PC-9 (cell line): ENCODE measurements around the gene NAGLU. TPM values are rescaled to one million over a fixed set of nuclear protein-coding genes. Genes with fewer than 3 reads are reported as not detected.

Experiments used
- BruUV-seq: library from RNA; stranded (reverse); fragments of 400-500 nt; replicated peaks from 2 replicates; lab custom pipeline; 2021; lab: Mats Ljungman, UMichigan
- CTCF ChIA-PET: fragments of 300-600 bp; sonication (Branson Sonifier 250); formaldehyde crosslinking; loops from one replicate; lab custom pipeline; 2022; ENCODE audit warnings: antibody characterized with exemption; lab: Charles Lee
- POLR2A ChIA-PET: fragments of 300-600 bp; sonication (Branson Sonifier 250); formaldehyde crosslinking; loops from one replicate; lab custom pipeline; 2022; ENCODE audit warnings: antibody characterized with exemption; ENCODE audit not compliant: unreplicated experiment; lab: Charles Lee
- DNase-seq, 2 experiments: peaks; one replicate each; pipeline versions ENCODE4 v3.0.0 to v3.0.0-alpha.2; 2015 to 2022; ENCODE audit warnings: mixed read lengths in 1 of 2
- H2AFZ ChIP-seq: fragments of 200-600 bp; sonication (generic); 2 replicates; pipeline ENCODE4 v1.8.1; 2017; ENCODE audit warnings: antibody characterized with exemption
- H3F3A ChIP-seq: fragments of 200-600 bp; sonication (generic); 2 replicates; pipeline ENCODE4 v1.8.1; 2017; ENCODE audit warnings: antibody characterized with exemption, mild to moderate bottlenecking, low read depth; ENCODE audit not compliant: insufficient read depth
- H3K27ac ChIP-seq: fragments of 200-600 bp; sonication (generic); 2 replicates; pipeline ENCODE4 v1.6.1; 2016; ENCODE audit warnings: mixed run types
- H3K27me3 ChIP-seq: fragments of 200-600 bp; sonication (generic); 2 replicates; pipeline ENCODE4 v1.6.1; 2016; ENCODE audit warnings: low read depth, mixed run types; ENCODE audit not compliant: insufficient read depth
- H3K36me3 ChIP-seq: fragments of 200-600 bp; sonication (generic); 2 replicates; pipeline ENCODE4 v1.6.1; 2016; ENCODE audit warnings: low read depth, mixed run types
- H3K4me1 ChIP-seq: fragments of 200-600 bp; sonication (generic); replicated peaks from 2 replicates; pipeline ENCODE4 v1.6.1; 2016; ENCODE audit warnings: mixed run types; ENCODE audit not compliant: insufficient read depth
- H3K4me2 ChIP-seq: fragments of 200-600 bp; sonication (generic); 2 replicates; pipeline ENCODE4 v1.6.1; 2017; ENCODE audit warnings: mixed run types
- H3K4me3 ChIP-seq: fragments of 200-600 bp; sonication (generic); 2 replicates; pipeline ENCODE4 v1.6.1; 2016; ENCODE audit warnings: mixed run types
- H3K79me2 ChIP-seq: fragments of 200-600 bp; sonication (generic); 2 replicates; pipeline ENCODE4 v1.6.1; 2017; ENCODE audit warnings: low read depth, mixed run types
- H3K9me2 ChIP-seq: fragments of 200-600 bp; sonication (generic); 2 replicates; pipeline ENCODE4 v1.8.1; 2017; ENCODE audit warnings: mild to moderate bottlenecking; ENCODE audit not compliant: insufficient read depth
- H3K9me3 ChIP-seq: fragments of 200-600 bp; sonication (generic); 2 replicates; pipeline ENCODE4 v1.8.1; 2016; ENCODE audit warnings: low read depth; ENCODE audit not compliant: insufficient read depth
- H4K20me1 ChIP-seq: fragments of 200-600 bp; sonication (generic); 2 replicates; pipeline ENCODE4 v1.8.1; 2017; ENCODE audit not compliant: insufficient read depth
- CTCF ChIP-seq: fragments of 200-600 bp; sonication (generic); conservative IDR thresholded peaks from 2 replicates; pipeline ENCODE4 v1.6.1; 2017; ENCODE audit warnings: mixed run types, antibody characterized with exemption, mild to moderate bottlenecking, moderate library complexity
- EZH2 ChIP-seq: fragments of 200-600 bp; sonication (generic); IDR thresholded peaks from 2 replicates; pipeline ENCODE4 v1.8.0; 2017; ENCODE audit warnings: antibody characterized with exemption, low read depth
- intact Hi-C: fragments of 100-400 bp; cut with micrococcal nuclease; formaldehyde crosslinking; loops from one replicate; pipeline ENCODE4 v1.10.0; 2022; ENCODE audit not compliant: unreplicated experiment
- total RNA-seq: library from RNA; stranded (reverse); gene quantifications from 2 replicates; pipeline ENCODE4 v1.2.3, GENCODE V29; 2021

The NAGLU gene
- total RNA-seq, 1 experiment from 2014 or later = 18.2 TPM

DNA sequence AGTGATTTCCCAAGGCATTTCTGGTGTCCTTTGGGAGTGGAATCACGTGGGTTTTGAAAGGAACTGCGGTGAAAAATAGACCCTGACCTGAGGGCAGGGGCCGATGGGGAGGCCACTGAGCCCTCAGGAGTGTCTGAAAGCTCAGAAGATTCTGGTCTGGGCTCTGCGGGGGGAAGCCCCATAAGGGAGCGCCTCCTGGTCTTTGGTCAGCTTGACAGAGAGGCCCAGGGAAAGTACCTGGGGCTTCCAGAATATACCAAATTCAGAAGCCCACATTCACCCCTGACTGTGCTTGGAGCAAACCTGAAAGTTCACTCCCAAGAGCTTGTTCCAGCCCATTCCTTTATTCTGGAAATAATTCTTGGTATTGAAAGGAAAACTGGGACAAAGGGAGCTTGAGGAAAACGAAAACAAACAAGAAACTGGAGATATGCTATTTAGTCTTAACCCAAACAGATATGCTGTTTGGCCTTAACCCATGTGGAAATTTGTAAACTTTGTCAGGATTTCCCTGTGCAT lies 23.2 kb upstream of the NAGLU start:
- Histone ChIP-seq H3K79me2 (no peaks in the 10 kb centered on the region), H4K20me1 (no peaks in the 10 kb centered on the region), H3K4me3 (no peak overlapping the region), H3K9me3 (no peaks in the 10 kb centered on the region), H3K27ac (no peak overlapping the region), H2AFZ (no peak overlapping the region), H3K4me1 (peaks cover 15% of the 10 kb centered on the region), H3K9me2 (no peaks in the 10 kb centered on the region), H3F3A (peaks cover 17% of the 10 kb centered on the region), H3K27me3 (no peaks in the 10 kb centered on the region), H3K36me3 (0 out of 2 replicates have a peak, but pooled peaks cover 8% of the 10 kb centered on the region), H3K4me2 (no peak overlapping the region)
- POLR2A ChIA-PET = interaction anchor here (0.5 to 0.7 kb wide), 2 partner anchors 124 to 795 kb away, joined by 3 to 4 read pairs; no protein-coding TSS in a partner anchor
- TF ChIP-seq EZH2 = no peak
- TF ChIP-seq CTCF = no peak
- intact Hi-C loops = no loop called here
- no TSS peak for BruUV-seq
- CTCF ChIA-PET = interaction anchor here (0.5 kb wide), 1 partner anchor 144 kb away, joined by 4 read pairs; no protein-coding TSS in a partner anchor
- no peak for DNase-seq

DNA sequence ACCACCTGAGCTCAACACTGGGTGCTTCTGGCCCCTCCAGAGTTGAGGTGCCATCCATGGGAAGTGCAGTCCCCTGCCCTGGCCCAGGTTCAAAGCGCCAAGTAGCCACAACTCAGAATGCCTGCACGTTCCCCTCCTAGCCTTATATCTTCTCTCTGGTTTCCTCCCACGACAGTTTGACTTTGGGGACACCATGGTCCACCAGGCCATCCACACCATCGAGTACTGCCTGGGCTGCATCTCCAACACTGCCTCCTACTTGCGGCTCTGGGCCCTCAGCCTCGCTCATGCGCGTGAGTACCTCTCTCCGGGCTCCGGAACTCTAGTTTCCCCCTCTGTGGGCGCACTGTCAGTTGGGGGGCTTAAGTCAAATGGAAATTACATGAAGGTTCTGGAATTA lies 22.4 kb upstream of the NAGLU start:
- Histone ChIP-seq H3K4me2 (no peak overlapping the region), H4K20me1 (no peaks in the 10 kb centered on the region), H2AFZ (no peak overlapping the region), H3K36me3 (0 out of 2 replicates have a peak, but pooled peaks cover 3% of the 10 kb centered on the region), H3K9me3 (no peaks in the 10 kb centered on the region), H3K79me2 (no peaks in the 10 kb centered on the region), H3F3A (peaks cover 26% of the 10 kb centered on the region), H3K4me3 (no peak overlapping the region), H3K27ac (no peak overlapping the region), H3K4me1 (peaks cover 24% of the 10 kb centered on the region), H3K27me3 (no peaks in the 10 kb centered on the region), H3K9me2 (no peaks in the 10 kb centered on the region)
- BruUV-seq = no TSS peak
- TF ChIP-seq EZH2 (no peak), CTCF (no peak)
- intact Hi-C loops = no loop called here
- ChIA-PET POLR2A (no interaction called here), CTCF (interaction anchor here (0.5 kb wide), 1 partner anchor 145 kb away, joined by 4 read pairs; no protein-coding TSS in a partner anchor)
- DNase-seq = no peak

GRCh38 chr17:42514279-42514678 lies 21.8 kb upstream of the NAGLU start:
- CTCF ChIA-PET = no interaction called here
- POLR2A ChIA-PET = no interaction called here

More at GRCh38 chr17:42514279-42514678, 21.8 kb upstream of the NAGLU start:
- Histone ChIP-seq H2AFZ (no peak overlapping the region), H4K20me1 (no peaks in the 10 kb centered on the region), H3K9me3 (no peaks in the 10 kb centered on the region), H3K4me1 (peaks cover 30% of the 10 kb centered on the region), H3K27me3 (no peaks in the 10 kb centered on the region), H3K27ac (no peak overlapping the region), H3F3A (peaks cover 32% of the 10 kb centered on the region), H3K36me3 (0 out of 2 replicates have a peak, but pooled peaks cover 3% of the 10 kb centered on the region), H3K9me2 (no peaks in the 10 kb centered on the region), H3K4me2 (no peak overlapping the region), H3K4me3 (no peak overlapping the region), H3K79me2 (no peaks in the 10 kb centered on the region)
- DNase-seq = no peak
- BruUV-seq = no TSS peak
- TF ChIP-seq CTCF = no peak
- no peak for TF ChIP-seq EZH2
- intact Hi-C loops = no loop called here
